Stimulated activated naive B cell treated with anti-CD40 and anti-IgM and Interleukin-4, amounts not matched to agents 10 μg/mL and 1 μg/mL and 100 μg/mL, for 72 hours (primary cell): ENCODE data around the gene C11orf71.

Experiments
- ATAC-seq, 2 donors: fragments of 150-1000 bp; cut with Tn5 transposase; replicated peaks; 2 replicates each; pipeline ENCODE4 v1.10.0; 2021; ENCODE audit warnings: moderate library complexity in 1 of 2
- DNase-seq: peaks from one replicate; pipeline ENCODE4 v3.0.0; 2021
- H3K27ac Mint-ChIP-seq: one replicate; pipeline ENCODE4 v1.8.0; 2022; ENCODE audit warnings: mild to moderate bottlenecking, mixed read lengths
- H3K27me3 Mint-ChIP-seq, 2 donors: one replicate each; pipeline ENCODE4 v1.8.0; 2022; ENCODE audit warnings: mixed read lengths in 2 of 2
- H3K36me3 Mint-ChIP-seq, 2 donors: one replicate each; pipeline ENCODE4 v1.8.0; 2022; ENCODE audit warnings: mixed read lengths in 2 of 2, mild to moderate bottlenecking in 1 of 2
- H3K4me1 Mint-ChIP-seq, 2 donors: one replicate each; pipeline ENCODE4 v1.8.0; 2022; ENCODE audit warnings: mixed read lengths in 2 of 2, mild to moderate bottlenecking in 1 of 2
- H3K4me3 Mint-ChIP-seq, 2 donors: one replicate each; pipeline ENCODE4 v1.8.0; 2022; ENCODE audit warnings: mild to moderate bottlenecking in 2 of 2, mixed read lengths in 2 of 2, moderate library complexity in 1 of 2
- H3K9me3 Mint-ChIP-seq, 2 donors: one replicate each; pipeline ENCODE4 v1.8.0; 2022; ENCODE audit warnings: mixed read lengths in 2 of 2, mild to moderate bottlenecking in 1 of 2

C11orf71 gene

DNA sequence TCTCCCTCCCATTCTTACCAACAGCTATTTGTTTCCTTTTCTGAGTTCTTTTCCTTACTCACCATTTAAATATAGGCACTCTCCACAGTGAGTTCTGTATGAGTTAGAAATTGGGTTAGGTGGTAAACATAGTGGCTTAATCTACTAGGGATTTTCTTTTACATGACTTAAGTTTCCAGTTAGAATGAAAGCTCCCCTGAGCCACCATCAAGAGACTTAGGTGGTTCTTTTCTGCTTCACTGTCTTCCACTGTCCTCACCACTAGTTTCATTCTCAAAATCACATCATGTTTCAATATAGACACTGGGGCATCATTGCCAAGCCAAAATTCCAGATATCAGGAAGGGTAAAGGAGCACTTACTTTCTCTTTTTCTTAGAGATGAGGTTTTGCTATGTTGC lies 30.0 kb upstream of the C11orf71 start:
- ATAC-seq (no peak), DNase-seq (no peak)
- peaks cover 8 to 27% of the 10 kb centered on the region in 2 donors for H3K36me3 Mint-ChIP-seq
- H3K27ac Mint-ChIP-seq: no peak overlapping the region
- no peaks in the 10 kb centered on the region for H3K27me3 Mint-ChIP-seq
- no peaks in the 10 kb centered on the region for H3K9me3 Mint-ChIP-seq
- H3K4me1 Mint-ChIP-seq: no peaks in the 10 kb centered on the region
- H3K4me3 Mint-ChIP-seq: no peak overlapping the region

DNA sequence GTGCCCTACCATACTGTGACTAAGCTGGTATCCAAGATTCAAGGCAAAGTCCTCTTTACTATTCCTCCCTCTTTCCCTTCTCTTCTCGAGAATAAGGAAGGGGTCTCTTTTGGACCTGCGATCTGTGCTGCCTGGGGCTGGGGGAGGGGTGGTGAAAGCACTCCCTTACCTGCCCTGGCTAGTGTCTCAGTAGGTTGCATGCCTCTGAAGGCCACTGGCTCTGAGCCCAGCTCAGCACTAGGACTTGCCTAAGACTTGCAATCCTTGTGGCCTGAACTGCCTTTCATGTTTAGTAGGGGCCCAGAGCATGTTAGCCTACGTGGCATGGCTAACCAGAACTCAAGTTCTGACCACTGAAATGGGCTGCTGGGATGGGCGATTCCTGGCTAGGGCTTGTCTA lies 26.0 kb upstream of the C11orf71 start:
- Mint-ChIP-seq H3K9me3 (peaks cover 5 to 16% of the 10 kb centered on the region in 2 donors), H3K4me1 (no peaks in the 10 kb centered on the region), H3K36me3 (peaks cover 20 to 38% of the 10 kb centered on the region in 2 donors), H3K27me3 (no peaks in the 10 kb centered on the region), H3K27ac (no peak overlapping the region), H3K4me3 (no peak overlapping the region)
- no peak for DNase-seq
- no peak for ATAC-seq

DNA sequence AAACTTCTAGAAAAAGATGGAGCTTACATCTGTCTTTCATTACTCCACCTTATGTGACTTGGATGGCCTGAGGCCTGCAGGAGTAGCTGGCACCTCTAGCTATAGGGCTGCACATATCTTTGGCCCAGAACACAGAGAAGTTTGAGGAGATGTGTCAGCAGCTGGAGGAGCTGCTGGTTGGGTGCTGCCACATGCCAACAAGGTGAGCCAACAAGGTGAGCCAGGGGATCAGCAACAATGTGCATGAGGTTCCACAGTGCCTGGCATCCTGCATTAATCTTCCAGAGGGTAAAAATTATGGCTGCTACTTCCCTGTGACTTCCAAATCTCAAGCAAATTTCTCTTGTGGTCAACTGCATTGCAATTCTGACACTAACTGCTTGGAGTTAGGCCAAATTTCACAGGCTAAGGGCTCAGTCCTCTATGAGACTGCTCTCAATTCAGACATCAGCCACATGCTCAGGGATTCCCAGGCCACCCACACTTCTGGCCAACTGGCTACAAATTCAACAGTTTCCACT lies 16.2 kb upstream of the C11orf71 start:
- H3K4me3 Mint-ChIP-seq: no peak overlapping the region
- ATAC-seq (peak in 1 of 2 donors; percentile 19), DNase-seq (no peak)
- peaks cover 27 to 40% of the 10 kb centered on the region in 2 donors for H3K36me3 Mint-ChIP-seq
- H3K27me3 Mint-ChIP-seq: no peaks in the 10 kb centered on the region
- H3K9me3 Mint-ChIP-seq: no peaks in the 10 kb centered on the region
- H3K4me1 Mint-ChIP-seq: peaks cover 6 to 14% of the 10 kb centered on the region in 2 donors
- H3K27ac Mint-ChIP-seq: no peak overlapping the region

DNA sequence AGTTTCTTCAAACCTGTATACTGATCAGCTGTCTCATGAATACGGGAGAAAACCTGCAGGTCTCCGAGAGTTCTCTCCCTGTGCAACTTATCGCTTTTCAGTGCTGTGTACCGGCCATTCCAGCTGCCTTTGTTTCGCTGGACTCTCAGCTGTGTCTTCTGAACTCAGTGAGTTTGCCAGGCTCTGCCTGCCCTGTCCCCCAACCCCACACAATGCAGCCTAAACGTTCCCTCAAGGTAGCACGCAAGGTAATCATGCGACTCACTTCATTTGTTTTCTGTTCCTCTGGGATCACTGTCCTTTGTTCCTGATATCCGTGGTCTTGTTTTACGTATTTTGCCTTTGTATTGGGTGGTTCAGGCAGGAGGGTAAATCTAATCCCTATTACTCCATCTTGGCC lies 13.6 kb upstream of the C11orf71 start:
- H3K27me3 Mint-ChIP-seq: no peaks in the 10 kb centered on the region
- no peak overlapping the region for H3K4me3 Mint-ChIP-seq
- H3K9me3 Mint-ChIP-seq: no peaks in the 10 kb centered on the region
- peaks cover 31 to 43% of the 10 kb centered on the region in 2 donors for H3K36me3 Mint-ChIP-seq
- ATAC-seq: no peak
- no peak for DNase-seq
- no peak overlapping the region for H3K27ac Mint-ChIP-seq
- H3K4me1 Mint-ChIP-seq: peaks cover 6 to 14% of the 10 kb centered on the region in 2 donors

DNA sequence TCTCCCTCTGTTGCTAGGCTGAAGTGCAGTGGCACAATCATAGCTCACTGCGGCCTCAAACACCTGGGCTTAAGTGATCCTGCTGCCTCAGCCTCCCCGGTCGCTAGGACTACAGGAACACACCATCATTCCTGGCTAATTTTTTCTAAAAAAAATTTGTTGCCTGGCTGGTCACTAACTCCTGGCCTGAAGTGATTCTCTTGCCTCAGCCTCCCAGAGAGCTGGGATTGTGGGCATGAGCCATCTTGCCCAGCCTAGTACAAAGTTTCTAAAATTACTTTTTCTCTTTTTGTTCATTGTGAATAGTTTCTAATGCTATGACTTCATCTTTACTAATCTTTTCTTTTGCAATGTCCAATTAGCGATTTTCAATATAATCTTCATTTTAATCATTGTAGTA lies 12.6 kb upstream of the C11orf71 start:
- no peaks in the 10 kb centered on the region for H3K9me3 Mint-ChIP-seq
- peaks cover 31 to 42% of the 10 kb centered on the region in 2 donors for H3K36me3 Mint-ChIP-seq
- no peaks in the 10 kb centered on the region for H3K27me3 Mint-ChIP-seq
- H3K4me1 Mint-ChIP-seq: peaks cover 6 to 14% of the 10 kb centered on the region in 2 donors
- H3K4me3 Mint-ChIP-seq: no peak overlapping the region
- ATAC-seq (no peak), DNase-seq (no peak)
- peak overlapping the region; percentile 25 for H3K27ac Mint-ChIP-seq

DNA sequence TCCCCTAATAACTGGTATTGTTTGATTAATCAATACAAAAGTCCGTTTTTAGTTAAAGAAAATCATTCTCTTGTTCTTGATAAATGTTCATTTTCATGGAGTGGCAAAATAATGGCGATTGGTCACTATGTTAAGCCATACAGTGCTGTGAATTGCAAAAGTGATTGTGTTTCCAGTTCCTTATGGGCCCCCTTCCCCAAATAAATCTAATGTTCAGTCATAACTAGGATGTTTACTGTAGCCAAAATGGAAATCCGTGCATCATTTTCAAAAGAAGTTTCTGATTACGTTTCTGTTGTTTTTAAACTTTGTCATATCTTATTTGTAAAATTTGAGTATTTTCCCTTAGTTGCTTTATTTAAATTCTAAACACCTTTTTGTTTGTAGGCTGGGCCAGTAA lies 1.0 kb upstream of the C11orf71 start:
- Mint-ChIP-seq H3K9me3 (no peaks in the 10 kb centered on the region), H3K27me3 (no peaks in the 10 kb centered on the region), H3K27ac (peak overlapping the region; percentile 98), H3K4me1 (peaks cover 19 to 51% of the 10 kb centered on the region in 2 donors), H3K36me3 (peaks cover 18 to 42% of the 10 kb centered on the region in 2 donors), H3K4me3 (peak overlapping the region; percentile 88 to 90)
- DNase-seq (no peak), ATAC-seq (no peak)

DNA sequence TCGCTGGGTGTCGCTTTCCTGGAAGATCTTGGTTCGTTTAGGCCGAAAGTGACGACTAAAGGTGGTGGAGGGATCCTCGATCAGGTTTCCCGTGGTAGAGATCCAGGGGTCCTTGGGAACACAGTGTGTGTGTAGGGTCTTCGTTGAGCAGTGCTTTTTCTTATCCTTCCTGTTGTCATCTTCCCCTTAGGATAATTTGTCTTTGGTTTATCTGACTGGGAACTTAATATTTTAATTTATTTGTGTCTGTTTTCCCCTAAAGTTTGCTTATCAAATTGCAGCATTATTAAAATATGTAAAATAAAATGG lies 558 bp upstream of the C11orf71 start:
- Mint-ChIP-seq H3K27ac (peak overlapping the region; percentile 98), H3K4me3 (peak overlapping the region; percentile 88 to 90), H3K27me3 (no peaks in the 10 kb centered on the region), H3K9me3 (no peaks in the 10 kb centered on the region), H3K4me1 (peaks cover 19 to 51% of the 10 kb centered on the region in 2 donors), H3K36me3 (peaks cover 18 to 37% of the 10 kb centered on the region in 2 donors)
- ATAC-seq (no peak), DNase-seq (no peak)

DNA sequence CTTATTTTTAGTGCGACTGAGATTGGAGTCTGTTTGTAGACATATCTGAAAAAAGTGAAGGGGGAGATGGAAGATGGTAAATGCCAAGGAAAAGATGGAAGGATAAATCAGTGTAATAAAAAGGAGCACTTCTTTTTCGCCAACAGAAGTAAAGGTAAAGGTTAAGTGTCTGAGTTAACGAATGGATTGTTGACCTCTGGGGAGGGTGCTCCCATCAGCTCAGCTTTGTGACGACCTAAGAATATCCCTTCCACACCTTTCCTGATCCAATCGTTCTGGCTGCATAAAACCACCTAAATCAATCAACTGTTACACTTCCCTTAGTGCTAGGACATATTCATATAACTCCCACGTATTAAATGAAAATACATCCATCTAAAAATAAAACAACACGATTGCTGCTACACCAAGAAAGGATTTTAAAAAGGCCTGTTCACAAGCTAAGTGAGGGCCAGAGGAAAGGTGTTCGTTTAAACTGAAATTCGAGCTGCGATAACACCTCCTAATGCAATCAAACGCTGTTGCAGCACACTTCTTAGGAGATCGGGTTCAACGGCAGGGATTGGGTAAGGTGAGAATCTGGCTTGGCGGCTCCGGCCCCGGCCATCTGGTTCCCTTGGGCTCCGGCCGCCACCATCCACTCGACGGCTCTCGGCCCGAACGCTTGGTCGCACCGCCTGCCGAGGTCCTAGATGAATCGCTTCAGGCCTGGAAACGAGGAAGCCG lies 658 bp downstream of the C11orf71 start:
- Mint-ChIP-seq H3K4me3 (peak overlapping the region; percentile 88 to 90), H3K27me3 (no peaks in the 10 kb centered on the region), H3K27ac (peak overlapping the region; percentile 98), H3K36me3 (peaks cover 13 to 28% of the 10 kb centered on the region in 2 donors), H3K4me1 (peaks cover 14 to 41% of the 10 kb centered on the region in 2 donors), H3K9me3 (no peaks in the 10 kb centered on the region)
- ATAC-seq: peak; percentile 37 to 43
- DNase-seq: no peak

DNA sequence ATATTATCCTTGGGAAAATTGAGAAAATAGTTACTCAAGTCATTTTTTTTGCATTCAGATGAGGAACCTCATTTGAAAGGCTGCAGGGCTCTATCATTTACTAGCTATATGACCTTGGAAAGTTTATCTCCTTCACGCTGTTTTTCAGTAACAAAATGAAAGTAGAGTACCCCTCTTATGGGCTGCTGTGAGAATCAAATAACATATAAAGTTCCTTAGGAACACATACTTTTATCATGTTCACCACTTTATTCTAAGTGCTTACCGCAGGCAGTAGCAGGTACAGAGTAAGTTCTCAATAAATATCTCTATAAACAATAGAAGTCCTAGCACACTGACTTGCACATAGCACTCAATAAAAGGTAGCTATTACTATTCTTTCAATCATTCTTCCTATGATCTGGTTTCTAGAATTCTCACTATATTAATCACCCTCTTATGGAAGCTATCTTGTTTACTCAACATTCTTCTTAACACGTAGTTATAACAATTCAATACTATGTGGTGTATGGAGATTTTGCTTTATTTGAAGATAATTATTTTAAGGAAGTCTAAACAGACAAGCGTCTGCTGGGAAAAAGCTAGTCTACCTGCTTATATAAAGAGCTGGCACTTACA lies 1.9 kb downstream of the C11orf71 start:
- peaks cover 10 to 32% of the 10 kb centered on the region in 2 donors for H3K4me1 Mint-ChIP-seq
- H3K9me3 Mint-ChIP-seq: no peaks in the 10 kb centered on the region
- H3K27me3 Mint-ChIP-seq: no peaks in the 10 kb centered on the region
- no peak overlapping the region for H3K27ac Mint-ChIP-seq
- DNase-seq: no peak
- no peak for ATAC-seq
- H3K36me3 Mint-ChIP-seq: peaks cover 9 to 22% of the 10 kb centered on the region in 2 donors
- H3K4me3 Mint-ChIP-seq: peak overlapping the region; percentile 88 to 90

DNA sequence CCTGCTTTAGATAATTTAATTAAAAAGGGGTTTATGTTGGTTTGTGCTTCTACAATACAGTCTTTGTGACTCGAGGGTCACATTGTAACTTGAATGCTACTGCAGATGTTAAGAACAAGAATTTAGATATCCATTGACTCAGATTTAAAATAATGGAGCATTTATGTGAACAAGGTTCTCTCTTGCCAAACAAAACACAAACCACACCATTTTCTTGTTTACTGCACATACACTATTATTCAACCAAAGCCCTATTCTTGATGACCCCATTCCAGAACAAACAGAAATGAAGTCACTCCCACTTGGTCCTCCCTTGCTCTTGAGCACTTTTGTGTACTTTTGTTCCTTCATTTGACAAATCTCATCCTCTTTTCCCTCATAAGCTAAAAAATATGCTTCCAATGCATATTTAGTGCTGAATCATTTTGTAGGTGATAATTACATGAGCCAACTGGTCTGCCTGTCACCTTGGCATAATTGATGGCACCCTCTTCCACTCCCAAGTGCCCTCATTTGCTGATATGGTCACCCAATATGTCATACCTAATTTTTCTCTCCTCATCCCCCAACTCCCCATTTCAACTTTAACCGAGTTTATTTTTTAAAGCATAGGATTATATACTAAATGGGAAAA lies 2.8 kb downstream of the C11orf71 start:
- no peak for DNase-seq
- Mint-ChIP-seq H3K27me3 (no peaks in the 10 kb centered on the region), H3K4me1 (peaks cover 7 to 25% of the 10 kb centered on the region in 2 donors), H3K36me3 (peaks cover 6 to 18% of the 10 kb centered on the region in 2 donors), H3K9me3 (no peaks in the 10 kb centered on the region), H3K27ac (no peak overlapping the region), H3K4me3 (no peak overlapping the region)
- no peak for ATAC-seq

DNA sequence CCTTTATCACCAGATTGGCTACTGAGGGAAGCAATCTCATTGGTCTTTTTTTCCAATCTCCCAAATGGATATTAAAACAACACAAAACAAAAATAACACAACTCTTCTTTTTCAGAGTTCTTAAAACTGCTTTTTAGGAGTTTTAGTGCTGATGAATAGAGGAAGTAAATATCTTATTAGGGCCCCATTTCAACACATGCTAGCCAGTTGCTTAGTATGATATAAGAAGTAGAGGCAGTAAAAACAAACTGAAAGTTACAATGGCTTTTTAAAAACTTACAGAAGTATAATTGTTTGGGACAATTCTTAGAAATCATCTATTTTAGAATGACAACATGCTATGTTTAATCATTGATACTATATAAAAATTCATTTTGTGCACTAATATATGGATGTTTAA lies 3.4 kb downstream of the C11orf71 start:
- Mint-ChIP-seq H3K9me3 (no peaks in the 10 kb centered on the region), H3K27me3 (no peaks in the 10 kb centered on the region), H3K4me3 (no peak overlapping the region), H3K36me3 (peaks cover 4 to 14% of the 10 kb centered on the region in 2 donors), H3K27ac (no peak overlapping the region), H3K4me1 (peaks cover 5 to 22% of the 10 kb centered on the region in 2 donors)
- DNase-seq: no peak
- ATAC-seq: no peak

DNA sequence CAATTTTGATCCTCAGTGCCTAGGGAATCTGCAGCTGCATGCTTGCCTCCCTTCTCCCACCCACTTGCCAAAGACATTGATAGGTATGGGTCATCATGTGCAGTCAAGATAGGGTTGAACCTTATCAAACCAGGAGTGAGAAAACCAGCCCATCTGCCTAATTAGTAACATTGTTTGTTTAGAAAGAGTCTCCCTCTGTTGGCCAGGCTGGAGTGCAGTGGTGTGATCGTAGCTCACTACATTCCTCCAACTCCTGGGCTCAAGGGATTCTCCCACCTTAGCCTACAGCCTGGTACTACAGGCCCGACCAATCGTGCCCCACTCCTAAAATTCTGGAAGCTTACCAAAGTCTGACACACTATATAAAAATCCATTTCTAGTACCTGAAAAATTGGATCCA lies 4.6 kb downstream of the C11orf71 start:
- H3K27ac Mint-ChIP-seq: no peak overlapping the region
- no peaks in the 10 kb centered on the region for H3K9me3 Mint-ChIP-seq
- DNase-seq: no peak
- H3K4me1 Mint-ChIP-seq: peaks cover 5 to 20% of the 10 kb centered on the region in 2 donors
- H3K27me3 Mint-ChIP-seq: no peaks in the 10 kb centered on the region
- ATAC-seq: no peak
- H3K4me3 Mint-ChIP-seq: no peak overlapping the region
- peaks cover 4 to 13% of the 10 kb centered on the region in 2 donors for H3K36me3 Mint-ChIP-seq

DNA sequence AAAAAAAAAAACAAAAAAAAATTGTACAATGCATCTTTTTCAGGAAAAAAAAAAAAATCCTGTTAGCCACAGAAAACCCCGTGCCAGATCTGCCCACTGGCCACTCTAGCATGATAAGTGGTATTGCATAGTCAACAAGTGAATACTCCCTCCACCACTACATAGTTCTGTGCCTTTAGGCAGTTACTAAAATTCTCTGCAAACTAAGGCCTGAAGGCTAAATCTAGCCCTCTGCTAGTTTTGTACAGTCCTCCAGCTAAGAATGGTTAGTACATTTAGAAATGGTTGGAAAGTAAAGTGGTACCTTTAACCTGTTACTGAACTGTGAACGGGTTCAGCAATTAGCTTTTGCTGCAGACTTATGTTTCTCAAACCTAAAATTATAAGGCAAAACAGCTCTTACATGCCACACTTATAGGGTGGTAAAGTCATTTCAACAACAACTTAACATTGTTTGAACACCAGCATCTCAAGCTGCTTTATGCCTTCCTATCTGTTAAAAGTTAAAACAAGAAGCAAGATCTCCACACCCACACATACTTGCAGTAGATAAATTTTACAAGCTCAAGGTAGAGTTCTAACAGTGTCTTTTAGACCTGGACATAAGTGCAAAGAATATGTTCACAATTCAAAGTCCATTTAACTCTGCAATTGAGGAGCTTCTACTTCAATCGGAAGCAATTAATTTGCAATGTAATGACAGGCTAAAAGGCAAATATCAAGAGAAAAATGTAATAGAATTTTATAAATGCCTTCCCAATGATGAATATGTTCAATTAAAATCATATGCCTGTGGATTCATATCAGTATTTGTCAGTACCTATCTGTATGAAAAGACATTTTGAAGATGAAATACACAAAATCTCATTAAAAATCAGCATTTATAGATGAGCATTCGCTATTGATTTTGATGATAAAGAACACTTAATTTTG lies 7.3 kb downstream of the C11orf71 start:
- Mint-ChIP-seq H3K27ac (no peak overlapping the region), H3K4me1 (peaks cover 0 to 5% of the 10 kb centered on the region in 2 donors), H3K4me3 (no peak overlapping the region), H3K36me3 (no peaks in the 10 kb centered on the region), H3K27me3 (no peaks in the 10 kb centered on the region), H3K9me3 (no peaks in the 10 kb centered on the region)
- DNase-seq (no peak), ATAC-seq (no peak)

DNA sequence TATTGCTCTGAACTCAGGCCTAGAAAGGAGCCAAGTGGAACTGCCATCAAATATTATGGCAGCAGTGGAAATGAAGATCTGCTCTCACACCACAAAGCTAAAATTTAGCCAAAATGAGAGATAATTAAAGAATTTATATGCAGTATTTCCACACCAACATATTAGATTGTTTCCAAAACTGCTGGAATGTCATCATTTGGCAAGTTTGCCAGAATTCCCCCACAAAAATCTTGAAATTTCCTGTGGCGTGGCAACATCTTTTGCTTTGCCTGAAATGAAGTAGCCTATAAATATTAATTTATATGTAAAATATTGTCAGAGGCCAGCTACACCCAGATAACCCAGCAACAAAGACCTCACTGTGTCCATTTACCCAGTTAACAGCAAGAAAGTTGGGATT lies 13.8 kb downstream of the C11orf71 start:
- Mint-ChIP-seq H3K4me1 (no peaks in the 10 kb centered on the region), H3K27me3 (peaks cover 16 to 36% of the 10 kb centered on the region in 2 donors), H3K27ac (no peak overlapping the region), H3K36me3 (no peaks in the 10 kb centered on the region), H3K9me3 (peaks cover 0 to 12% of the 10 kb centered on the region in 2 donors), H3K4me3 (no peak overlapping the region)
- DNase-seq: no peak
- no peak for ATAC-seq
